ENCODE data around the gene ALOX15B. TPM values are rescaled to one million over a fixed set of nuclear protein-coding genes. Genes with fewer than 3 reads are reported as not detected.

Gene ALOX15B
- total and polyA plus RNA-seq, 5 donors from 2014 or later = not detected

GRCh38 chr17:8006836-8007680 lies 31.8 kb upstream of the ALOX15B start:
- DNase-seq = no peak
- no peaks in the 10 kb centered on the region for H3K36me3 ChIP-seq (ENCODE audit: control insufficient read depth, insufficient read depth, low read length)
- peaks cover 0 to 3% (median 2%) of the 10 kb centered on the region in 4 donors for H3K4me1 Mint-ChIP-seq
- H3K9me3 Mint-ChIP-seq = peaks cover 0 to under 1% (median 0%) of the 10 kb centered on the region in 7 donors
- no peaks in the 10 kb centered on the region for H3K9me3 ChIP-seq (ENCODE audit: control insufficient read depth in 2 of 2, low read length in 2 of 2)
- no peak overlapping the region for H3K27ac ChIP-seq (ENCODE audit: insufficient read depth, low read length, poor library complexity, severe bottlenecking)
- peaks cover 7% of the 10 kb centered on the region for H3K4me1 ChIP-seq (ENCODE audit: control insufficient read depth, insufficient read depth, low read length, poor library complexity, severe bottlenecking)
- H3K4me3 ChIP-seq (ENCODE audit: low read depth, low read length) = no peak overlapping the region
- no peak overlapping the region for H3K4me3 Mint-ChIP-seq
- H3K27me3 ChIP-seq (ENCODE audit: control insufficient read depth, insufficient read depth, low read length) = peaks cover 7% of the 10 kb centered on the region
- no peak for ATAC-seq (ENCODE audit: low read depth in 2 of 2)
- no peak overlapping the region for H3K27ac Mint-ChIP-seq
- peaks cover 31% of the 10 kb centered on the region for H3K27me3 Mint-ChIP-seq
- H3K36me3 Mint-ChIP-seq = no peaks in the 10 kb centered on the region

GRCh38 chr17:8007836-8008235 lies 31.0 kb upstream of the ALOX15B start:
- Histone ChIP-seq H3K27me3 (ENCODE audit: control insufficient read depth, insufficient read depth, low read length) (peaks cover 3% of the 10 kb centered on the region), H3K4me3 (ENCODE audit: low read depth, low read length) (no peak overlapping the region), H3K4me1 (ENCODE audit: control insufficient read depth, insufficient read depth, low read length, poor library complexity, severe bottlenecking) (no peaks in the 10 kb centered on the region), H3K27ac (ENCODE audit: insufficient read depth, low read length, poor library complexity, severe bottlenecking) (no peak overlapping the region), H3K36me3 (ENCODE audit: control insufficient read depth, insufficient read depth, low read length) (no peaks in the 10 kb centered on the region), H3K9me3 (ENCODE audit: control insufficient read depth in 2 of 2, low read length in 2 of 2) (no peaks in the 10 kb centered on the region)
- no peak for DNase-seq
- Mint-ChIP-seq H3K36me3 (no peaks in the 10 kb centered on the region), H3K4me3 (no peak overlapping the region), H3K4me1 (no peaks in the 10 kb centered on the region), H3K27ac (no peak overlapping the region), H3K9me3 (no peaks in the 10 kb centered on the region), H3K27me3 (peaks cover 28% of the 10 kb centered on the region)
- ATAC-seq (ENCODE audit: low read depth in 2 of 2) = no peak

- H3K4me1 ChIP-seq (ENCODE audit: control insufficient read depth, insufficient read depth, low read length, poor library complexity, severe bottlenecking) = peaks cover 12% of the 10 kb centered on the region
- H3K36me3 ChIP-seq (ENCODE audit: control insufficient read depth, insufficient read depth, low read length) = no peaks in the 10 kb centered on the region
- H3K4me3 ChIP-seq (ENCODE audit: low read depth, low read length) = no peak overlapping the region
- peaks cover 22% of the 10 kb centered on the region for H3K27me3 Mint-ChIP-seq
- no peaks in the 10 kb centered on the region for H3K9me3 ChIP-seq (ENCODE audit: control insufficient read depth in 2 of 2, low read length in 2 of 2)
- H3K36me3 Mint-ChIP-seq = no peaks in the 10 kb centered on the region
- peaks cover 3% of the 10 kb centered on the region for H3K27me3 ChIP-seq (ENCODE audit: control insufficient read depth, insufficient read depth, low read length)
- no peak overlapping the region for H3K27ac ChIP-seq (ENCODE audit: insufficient read depth, low read length, poor library complexity, severe bottlenecking)
- DNase-seq (no peak), ATAC-seq (ENCODE audit: low read depth in 2 of 2) (no peak)
- peaks cover 0 to 11% (median 5%) of the 10 kb centered on the region in 4 donors for H3K4me1 Mint-ChIP-seq
- peak overlapping the region in 1 of 3 donors; percentile 26 for H3K27ac Mint-ChIP-seq
- H3K9me3 Mint-ChIP-seq = no peaks in the 10 kb centered on the region
- H3K4me3 Mint-ChIP-seq = no peak overlapping the region
Observed at GRCh38 chr17:8012045-8012580, 26.7 kb upstream of the ALOX15B start.

- Mint-ChIP-seq H3K4me3 (no peak overlapping the region), H3K36me3 (no peaks in the 10 kb centered on the region), H3K9me3 (no peaks in the 10 kb centered on the region), H3K4me1 (peaks cover 0 to 11% (median 5%) of the 10 kb centered on the region in 4 donors), H3K27ac (no peak overlapping the region), H3K27me3 (peaks cover 25% of the 10 kb centered on the region)
- no peaks in the 10 kb centered on the region for H3K36me3 ChIP-seq (ENCODE audit: control insufficient read depth, insufficient read depth, low read length)
- ATAC-seq (ENCODE audit: low read depth in 2 of 2) (no peak), DNase-seq (no peak)
- H3K9me3 ChIP-seq (ENCODE audit: control insufficient read depth in 2 of 2, low read length in 2 of 2) = no peaks in the 10 kb centered on the region
- peaks cover 4% of the 10 kb centered on the region for H3K27me3 ChIP-seq (ENCODE audit: control insufficient read depth, insufficient read depth, low read length)
- H3K4me1 ChIP-seq (ENCODE audit: control insufficient read depth, insufficient read depth, low read length, poor library complexity, severe bottlenecking) = peaks cover 12% of the 10 kb centered on the region
- no peak overlapping the region for H3K4me3 ChIP-seq (ENCODE audit: low read depth, low read length)
- no peak overlapping the region for H3K27ac ChIP-seq (ENCODE audit: insufficient read depth, low read length, poor library complexity, severe bottlenecking)
Observed at GRCh38 chr17:8012996-8013640, 25.7 kb upstream of the ALOX15B start.

GRCh38 chr17:8013731-8014557 lies 24.9 kb upstream of the ALOX15B start:
- ATAC-seq (ENCODE audit: low read depth in 2 of 2) = no peak
- no peaks in the 10 kb centered on the region for H3K36me3 ChIP-seq (ENCODE audit: control insufficient read depth, insufficient read depth, low read length)
- H3K27ac Mint-ChIP-seq = no peak overlapping the region

GRCh38 chr17:8014558-8014850 lies 24.4 kb upstream of the ALOX15B start:
- Mint-ChIP-seq H3K36me3 (no peaks in the 10 kb centered on the region), H3K27me3 (peaks cover 35% of the 10 kb centered on the region), H3K4me3 (peak overlapping the region in 1 of 4 donors; percentile 25), H3K4me1 (peaks cover 0 to 11% (median 8%) of the 10 kb centered on the region in 4 donors), H3K27ac (no peak overlapping the region), H3K9me3 (no peaks in the 10 kb centered on the region)
- ATAC-seq (ENCODE audit: low read depth in 2 of 2) = no peak
- no peak for DNase-seq
- H3K4me3 ChIP-seq (ENCODE audit: low read depth, low read length) = no peak overlapping the region
- peaks cover 12% of the 10 kb centered on the region for H3K4me1 ChIP-seq (ENCODE audit: control insufficient read depth, insufficient read depth, low read length, poor library complexity, severe bottlenecking)
- H3K27me3 ChIP-seq (ENCODE audit: control insufficient read depth, insufficient read depth, low read length) = peaks cover 4% of the 10 kb centered on the region
- no peak overlapping the region for H3K27ac ChIP-seq (ENCODE audit: insufficient read depth, low read length, poor library complexity, severe bottlenecking)
- H3K9me3 ChIP-seq (ENCODE audit: control insufficient read depth in 2 of 2, low read length in 2 of 2) = no peaks in the 10 kb centered on the region
- H3K36me3 ChIP-seq (ENCODE audit: control insufficient read depth, insufficient read depth, low read length) = no peaks in the 10 kb centered on the region

More at GRCh38 chr17:8013731-8014557, 24.9 kb upstream of the ALOX15B start:
- Mint-ChIP-seq H3K27me3 (peaks cover 30% of the 10 kb centered on the region), H3K4me3 (peak overlapping the region in 1 of 4 donors; percentile 25), H3K9me3 (no peaks in the 10 kb centered on the region), H3K36me3 (no peaks in the 10 kb centered on the region), H3K4me1 (peaks cover 0 to 11% (median 8%) of the 10 kb centered on the region in 4 donors)
- DNase-seq = no peak
- Histone ChIP-seq H3K4me3 (ENCODE audit: low read depth, low read length) (no peak overlapping the region), H3K9me3 (ENCODE audit: control insufficient read depth in 2 of 2, low read length in 2 of 2) (no peaks in the 10 kb centered on the region), H3K4me1 (ENCODE audit: control insufficient read depth, insufficient read depth, low read length, poor library complexity, severe bottlenecking) (peaks cover 12% of the 10 kb centered on the region), H3K27me3 (ENCODE audit: control insufficient read depth, insufficient read depth, low read length) (peaks cover 4% of the 10 kb centered on the region), H3K27ac (ENCODE audit: insufficient read depth, low read length, poor library complexity, severe bottlenecking) (no peak overlapping the region)

GRCh38 chr17:8015236-8015956 lies 23.5 kb upstream of the ALOX15B start:
- Histone ChIP-seq H3K27me3 (ENCODE audit: control insufficient read depth, insufficient read depth, low read length) (peaks cover 4% of the 10 kb centered on the region), H3K27ac (ENCODE audit: insufficient read depth, low read length, poor library complexity, severe bottlenecking) (no peak overlapping the region), H3K4me3 (ENCODE audit: low read depth, low read length) (no peak overlapping the region), H3K9me3 (ENCODE audit: control insufficient read depth in 2 of 2, low read length in 2 of 2) (no peaks in the 10 kb centered on the region), H3K36me3 (ENCODE audit: control insufficient read depth, insufficient read depth, low read length) (no peaks in the 10 kb centered on the region), H3K4me1 (ENCODE audit: control insufficient read depth, insufficient read depth, low read length, poor library complexity, severe bottlenecking) (peaks cover 12% of the 10 kb centered on the region)
- Mint-ChIP-seq H3K4me1 (peaks cover 0 to 11% (median 8%) of the 10 kb centered on the region in 4 donors), H3K27ac (no peak overlapping the region), H3K9me3 (no peaks in the 10 kb centered on the region), H3K36me3 (no peaks in the 10 kb centered on the region), H3K27me3 (peaks cover 38% of the 10 kb centered on the region), H3K4me3 (peak overlapping the region in 2 of 4 donors; percentile 51 to 74)
- DNase-seq (no peak), ATAC-seq (ENCODE audit: low read depth in 2 of 2) (no peak)
